IMR-90 (cell line): ENCODE results near the gene CCDC142.

Source experiments
- BHLHE40 ChIP-seq: fragments of 150-350 bp; IDR thresholded peaks from 2 replicates; pipeline ENCODE4 v1.6.1; 2016; ENCODE audit warnings: mild to moderate bottlenecking, low read depth, low read length
- CHD1 ChIP-seq: IDR thresholded peaks from 2 replicates; pipeline ENCODE4 v1.6.1; 2012; ENCODE audit warnings: low read depth, low read length, improper control_type of control experiment
- MAFK ChIP-seq: IDR thresholded peaks from 2 replicates; pipeline ENCODE4 v1.6.1; 2012; ENCODE audit warnings: low read depth, low read length, improper control_type of control experiment
- MXI1 ChIP-seq: IDR thresholded peaks from 2 replicates; pipeline ENCODE4 v1.6.1; 2012; ENCODE audit warnings: low read depth, mild to moderate bottlenecking, low read length, moderate library complexity, borderline replicate concordance
- POLR2A ChIP-seq: IDR thresholded peaks from 2 replicates; pipeline ENCODE4 v1.6.1; 2012; ENCODE audit warnings: mild to moderate bottlenecking, low read depth, low read length
- RAD21 ChIP-seq: IDR thresholded peaks from 2 replicates; pipeline ENCODE4 v1.6.1; 2012; ENCODE audit warnings: low read length, improper control_type of control experiment
- RCOR1 ChIP-seq: IDR thresholded peaks from 2 replicates; pipeline ENCODE4 v1.6.1; 2012; ENCODE audit warnings: mild to moderate bottlenecking, low read length, improper control_type of control experiment; ENCODE audit not compliant: insufficient replicate concordance
- TF ChIP-seq, protein P1 (sequence below): conservative IDR thresholded peaks from 2 replicates; pipeline ENCODE4 v1.5.1; 2012; ENCODE audit warnings: mild to moderate bottlenecking, low read depth, low read length, improper control_type of control experiment
- TF ChIP-seq, protein P2 (sequence below): fragments of 150-350 bp; IDR thresholded peaks from 2 replicates; pipeline ENCODE4 v1.6.1; 2016; ENCODE audit warnings: low read depth, mild to moderate bottlenecking, low read length, moderate library complexity, borderline replicate concordance

DNA sequence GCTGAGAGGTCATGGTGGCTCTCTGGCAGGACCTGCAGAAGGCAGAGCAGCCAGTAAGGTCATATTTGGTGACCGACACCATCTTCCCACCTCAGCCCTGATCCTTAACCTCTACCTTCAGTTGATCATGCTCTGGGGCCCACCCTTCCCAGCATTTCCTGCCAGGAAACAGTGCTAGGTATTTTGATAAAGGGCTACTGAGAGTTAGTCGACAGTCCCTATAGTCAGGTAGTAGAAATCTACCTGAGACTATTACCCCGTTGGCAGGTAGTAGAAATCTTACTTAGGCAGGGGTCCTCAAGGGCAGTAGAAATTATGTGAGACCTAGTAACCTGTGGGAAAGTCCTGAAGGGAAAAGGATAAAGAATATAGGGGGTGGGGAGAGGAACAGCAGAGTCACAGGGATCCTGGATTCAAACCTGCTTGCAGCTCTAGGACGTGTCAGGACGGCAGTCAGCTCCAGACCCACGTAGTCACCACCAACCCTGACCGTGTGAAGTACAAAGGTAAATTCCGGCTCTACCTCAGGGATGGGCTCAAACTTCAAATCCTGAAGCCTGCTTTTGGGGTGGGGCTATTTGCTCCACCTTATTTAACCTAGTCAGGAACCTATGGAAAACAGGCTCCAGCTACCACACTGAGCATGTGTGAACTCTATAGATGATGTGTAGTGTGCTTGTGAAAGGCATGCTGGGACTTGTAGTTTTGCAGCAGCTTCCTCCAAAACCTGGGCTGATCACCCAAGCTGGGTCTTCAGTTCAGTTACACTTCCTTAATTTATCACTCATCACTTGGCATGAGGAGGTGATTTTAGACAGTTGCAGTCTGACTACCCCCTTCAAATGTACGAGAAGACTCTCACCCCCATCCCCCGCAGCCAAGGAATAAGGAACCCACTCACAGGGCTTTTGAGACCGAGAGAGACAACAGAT, 43.2 kb upstream of the CCDC142 start, which contains the start of gene DQX1:
- TF ChIP-seq, protein P1, sequence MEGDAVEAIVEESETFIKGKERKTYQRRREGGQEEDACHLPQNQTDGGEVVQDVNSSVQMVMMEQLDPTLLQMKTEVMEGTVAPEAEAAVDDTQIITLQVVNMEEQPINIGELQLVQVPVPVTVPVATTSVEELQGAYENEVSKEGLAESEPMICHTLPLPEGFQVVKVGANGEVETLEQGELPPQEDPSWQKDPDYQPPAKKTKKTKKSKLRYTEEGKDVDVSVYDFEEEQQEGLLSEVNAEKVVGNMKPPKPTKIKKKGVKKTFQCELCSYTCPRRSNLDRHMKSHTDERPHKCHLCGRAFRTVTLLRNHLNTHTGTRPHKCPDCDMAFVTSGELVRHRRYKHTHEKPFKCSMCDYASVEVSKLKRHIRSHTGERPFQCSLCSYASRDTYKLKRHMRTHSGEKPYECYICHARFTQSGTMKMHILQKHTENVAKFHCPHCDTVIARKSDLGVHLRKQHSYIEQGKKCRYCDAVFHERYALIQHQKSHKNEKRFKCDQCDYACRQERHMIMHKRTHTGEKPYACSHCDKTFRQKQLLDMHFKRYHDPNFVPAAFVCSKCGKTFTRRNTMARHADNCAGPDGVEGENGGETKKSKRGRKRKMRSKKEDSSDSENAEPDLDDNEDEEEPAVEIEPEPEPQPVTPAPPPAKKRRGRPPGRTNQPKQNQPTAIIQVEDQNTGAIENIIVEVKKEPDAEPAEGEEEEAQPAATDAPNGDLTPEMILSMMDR, result no peak
- TF ChIP-seq RAD21 (no peak), MXI1 (no peak), MAFK (no peak), POLR2A (no peak), CHD1 (no peak), BHLHE40 (no peak), RCOR1 (no peak)
- TF ChIP-seq, protein P2, sequence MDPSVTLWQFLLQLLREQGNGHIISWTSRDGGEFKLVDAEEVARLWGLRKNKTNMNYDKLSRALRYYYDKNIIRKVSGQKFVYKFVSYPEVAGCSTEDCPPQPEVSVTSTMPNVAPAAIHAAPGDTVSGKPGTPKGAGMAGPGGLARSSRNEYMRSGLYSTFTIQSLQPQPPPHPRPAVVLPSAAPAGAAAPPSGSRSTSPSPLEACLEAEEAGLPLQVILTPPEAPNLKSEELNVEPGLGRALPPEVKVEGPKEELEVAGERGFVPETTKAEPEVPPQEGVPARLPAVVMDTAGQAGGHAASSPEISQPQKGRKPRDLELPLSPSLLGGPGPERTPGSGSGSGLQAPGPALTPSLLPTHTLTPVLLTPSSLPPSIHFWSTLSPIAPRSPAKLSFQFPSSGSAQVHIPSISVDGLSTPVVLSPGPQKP, result no peak
